ENCODE data around the gene TPPP3. TPM values are rescaled to one million over a fixed set of nuclear protein-coding genes. Genes with fewer than 3 reads are reported as not detected.

TPPP3 gene
- total and polyA plus RNA-seq, 9 of the 15 experiments (the other 6 are each of a cell fraction or from before 2014, with no cell fraction given) = 0.13 to 0.50 (median 0.36) TPM; not detected in 2

- H3K4me2 ChIP-seq (ENCODE audit: insufficient read depth, low read length) = peak overlapping the region; percentile 62; the same call in 1 of the 2 replicates
- no peak overlapping the region for H3K27ac ChIP-seq (ENCODE audit: extremely low read depth, low read depth, low read length)
- in situ Hi-C loops (cut with MboI) = no loop called here
- no TSS peak for BruUV-seq (replicated peaks)
- H3K79me2 ChIP-seq (ENCODE audit: control insufficient read depth, insufficient read depth, low read length) = no peaks in the 10 kb centered on the region
- H3K9ac ChIP-seq (ENCODE audit: insufficient read depth in 1 of 2, low read depth in 2 of 2, low read length in 2 of 2) = peak overlapping the region; percentile 4 to 88; a peak in 1 of 4 replicates
- peaks cover 13% of the 10 kb centered on the region; the same call in 1 of the 2 replicates for H4K20me1 ChIP-seq (replicated peaks; ENCODE audit: control insufficient read depth, insufficient read depth, low read length)
- 43% methylated on average over 7 of the region's 13 CpGs for WGBS (ENCODE audit: insufficient coverage, low coverage, missing lambda C conversion rate)
- peaks cover under 1% of the 10 kb centered on the region; the same call in 1 of the 3 replicates for H3K36me3 ChIP-seq (ENCODE audit: control insufficient read depth, insufficient read depth, low read length)
- intact Hi-C loops (cut with micrococcal nuclease) = no loop called here
- peak overlapping the region; percentile 38 for H3K4me3 ChIP-seq
- peak in 1 of 4 experiments; percentile 30 for DNase-seq (ENCODE audit: extremely low read depth in 1 of 4, low spot score in 3 of 4)
- ChIA-PET CTCF (ENCODE audit: low intra/inter-chr PET ratio) (interaction anchor here (0.6 to 1.5 kb wide), 2 partner anchors 31 to 33 kb away, joined by 3 to 5 read pairs; no protein-coding TSS in a partner anchor), POLR2A (no interaction called here)
- ATAC-seq = no peak
- 0 out of 5 replicates have a peak, but pooled peaks cover 0 to 2% of the 10 kb centered on the region in 2 experiments for H3K27me3 ChIP-seq (ENCODE audit: control insufficient read depth in 2 of 2, insufficient read depth in 2 of 2, low read length in 2 of 2)
- no peak for TF ChIP-seq PHB2 (IDR thresholded peaks at IDR 0.05; ENCODE audit: low read depth)
- TF ChIP-seq MEIS2 (IDR thresholded peaks at IDR 0.05; ENCODE audit: partially characterized antibody) = peak; percentile 32
- TF ChIP-seq BRF1 (IDR thresholded peaks at IDR 0.05; ENCODE audit: borderline replicate concordance, extremely low read depth, insufficient read length) = no peak
- no peak for TF ChIP-seq RFX7 (CRISPR knock-in tag; IDR thresholded peaks at IDR 0.05)
- no peak for TF ChIP-seq ZNF668 (CRISPR knock-in tag; IDR thresholded peaks at IDR 0.05)
- no peak for TF ChIP-seq ZBTB5 (IDR thresholded peaks at IDR 0.05)
- TF ChIP-seq, protein P1, sequence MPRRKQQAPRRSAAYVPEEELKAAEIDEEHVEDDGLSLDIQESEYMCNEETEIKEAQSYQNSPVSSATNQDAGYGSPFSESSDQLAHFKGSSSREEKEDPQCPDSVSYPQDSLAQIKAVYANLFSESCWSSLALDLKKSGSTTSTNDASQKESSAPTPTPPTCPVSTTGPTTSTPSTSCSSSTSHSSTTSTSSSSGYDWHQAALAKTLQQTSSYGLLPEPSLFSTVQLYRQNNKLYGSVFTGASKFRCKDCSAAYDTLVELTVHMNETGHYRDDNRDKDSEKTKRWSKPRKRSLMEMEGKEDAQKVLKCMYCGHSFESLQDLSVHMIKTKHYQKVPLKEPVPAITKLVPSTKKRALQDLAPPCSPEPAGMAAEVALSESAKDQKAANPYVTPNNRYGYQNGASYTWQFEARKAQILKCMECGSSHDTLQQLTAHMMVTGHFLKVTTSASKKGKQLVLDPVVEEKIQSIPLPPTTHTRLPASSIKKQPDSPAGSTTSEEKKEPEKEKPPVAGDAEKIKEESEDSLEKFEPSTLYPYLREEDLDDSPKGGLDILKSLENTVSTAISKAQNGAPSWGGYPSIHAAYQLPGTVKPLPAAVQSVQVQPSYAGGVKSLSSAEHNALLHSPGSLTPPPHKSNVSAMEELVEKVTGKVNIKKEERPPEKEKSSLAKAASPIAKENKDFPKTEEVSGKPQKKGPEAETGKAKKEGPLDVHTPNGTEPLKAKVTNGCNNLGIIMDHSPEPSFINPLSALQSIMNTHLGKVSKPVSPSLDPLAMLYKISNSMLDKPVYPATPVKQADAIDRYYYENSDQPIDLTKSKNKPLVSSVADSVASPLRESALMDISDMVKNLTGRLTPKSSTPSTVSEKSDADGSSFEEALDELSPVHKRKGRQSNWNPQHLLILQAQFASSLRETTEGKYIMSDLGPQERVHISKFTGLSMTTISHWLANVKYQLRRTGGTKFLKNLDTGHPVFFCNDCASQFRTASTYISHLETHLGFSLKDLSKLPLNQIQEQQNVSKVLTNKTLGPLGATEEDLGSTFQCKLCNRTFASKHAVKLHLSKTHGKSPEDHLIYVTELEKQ (CRISPR knock-in tag; IDR thresholded peaks at IDR 0.05) = no peak
- peak; percentile 45 for TF ChIP-seq GABPA (tag; conservative IDR thresholded peaks at IDR 0.05; ENCODE audit: low read depth)
- TF ChIP-seq, protein P2, sequence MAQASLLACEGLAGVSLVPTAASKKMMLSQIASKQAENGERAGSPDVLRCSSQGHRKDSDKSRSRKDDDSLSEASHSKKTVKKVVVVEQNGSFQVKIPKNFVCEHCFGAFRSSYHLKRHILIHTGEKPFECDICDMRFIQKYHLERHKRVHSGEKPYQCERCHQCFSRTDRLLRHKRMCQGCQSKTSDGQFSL (CRISPR knock-in tag; IDR thresholded peaks at IDR 0.05) = 0 out of 2 replicates have a peak, but pooled peaks have one; percentile 4
- TF ChIP-seq, protein P2 (tag; IDR thresholded peaks at IDR 0.05) = peak in 1 of 2 experiments; percentile 66; a peak in 1 of 4 replicates
- TF ChIP-seq ZNF316 (IDR thresholded peaks at IDR 0.05) = 0 out of 2 replicates have a peak, but pooled peaks have one; percentile 2
- FAIRE-seq = no peak
- peak overlapping the region; percentile 71 for H2AFZ ChIP-seq (ENCODE audit: low read depth, low read length)
- no peaks in the 10 kb centered on the region for H3K9me3 ChIP-seq (replicated peaks; ENCODE audit: control insufficient read depth, insufficient read depth, low read depth, low read length)
- H3K9me1 ChIP-seq (ENCODE audit: control insufficient read depth, insufficient read depth, low read length) = peaks cover 3% of the 10 kb centered on the region
- peaks cover 6 to 39% of the 10 kb centered on the region in 2 experiments; a peak in 3 of 5 replicates for H3K4me1 ChIP-seq (replicated peaks in 1 of 2; ENCODE audit: control insufficient read depth in 2 of 2, insufficient read depth in 2 of 2, low read length in 2 of 2)
These were observed 38.6 kb upstream of the TPPP3 start for GRCh38 chr16:67431775-67432505.

All from K562 (cell line).